DOHH2 (cell line): Measurements from ENCODE around the gene ITGAL.

Source experiments
- CTCF ChIP-seq: fragments of 200-600 bp; sonication (generic); IDR thresholded peaks from one replicate; pipeline ENCODE4 v1.5.1; 2014; ENCODE audit warnings: antibody characterized with exemption, mild to moderate bottlenecking, low read depth, low read length; ENCODE audit not compliant: poor library complexity, severe bottlenecking
- EZH2phosphoT487 ChIP-seq: fragments of 200-600 bp; sonication (generic); IDR thresholded peaks from 2 replicates; pipeline ENCODE4 v1.6.1; 2017; ENCODE audit warnings: borderline replicate concordance, mild to moderate bottlenecking, antibody characterized with exemption, low read length, moderate library complexity, mixed read lengths

- TF ChIP-seq CTCF (no peak), EZH2phosphoT487 (no peak)
These were observed 37.9 kb downstream of the ITGAL start for GRCh38 chr16:30510376-30510938.
